GM19023 (cell line): ENCODE results near the gene KCTD15.

ENCODE experiments used
- ATAC-seq: cut with Tn5 transposase; IDR thresholded peaks from one replicate; pipeline ENCODE4 v1.9.1; 2021; ENCODE audit warnings: mild to moderate bottlenecking, moderate library complexity; ENCODE audit not compliant: unreplicated experiment

KCTD15 gene, protein sequence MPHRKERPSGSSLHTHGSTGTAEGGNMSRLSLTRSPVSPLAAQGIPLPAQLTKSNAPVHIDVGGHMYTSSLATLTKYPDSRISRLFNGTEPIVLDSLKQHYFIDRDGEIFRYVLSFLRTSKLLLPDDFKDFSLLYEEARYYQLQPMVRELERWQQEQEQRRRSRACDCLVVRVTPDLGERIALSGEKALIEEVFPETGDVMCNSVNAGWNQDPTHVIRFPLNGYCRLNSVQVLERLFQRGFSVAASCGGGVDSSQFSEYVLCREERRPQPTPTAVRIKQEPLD

DNA sequence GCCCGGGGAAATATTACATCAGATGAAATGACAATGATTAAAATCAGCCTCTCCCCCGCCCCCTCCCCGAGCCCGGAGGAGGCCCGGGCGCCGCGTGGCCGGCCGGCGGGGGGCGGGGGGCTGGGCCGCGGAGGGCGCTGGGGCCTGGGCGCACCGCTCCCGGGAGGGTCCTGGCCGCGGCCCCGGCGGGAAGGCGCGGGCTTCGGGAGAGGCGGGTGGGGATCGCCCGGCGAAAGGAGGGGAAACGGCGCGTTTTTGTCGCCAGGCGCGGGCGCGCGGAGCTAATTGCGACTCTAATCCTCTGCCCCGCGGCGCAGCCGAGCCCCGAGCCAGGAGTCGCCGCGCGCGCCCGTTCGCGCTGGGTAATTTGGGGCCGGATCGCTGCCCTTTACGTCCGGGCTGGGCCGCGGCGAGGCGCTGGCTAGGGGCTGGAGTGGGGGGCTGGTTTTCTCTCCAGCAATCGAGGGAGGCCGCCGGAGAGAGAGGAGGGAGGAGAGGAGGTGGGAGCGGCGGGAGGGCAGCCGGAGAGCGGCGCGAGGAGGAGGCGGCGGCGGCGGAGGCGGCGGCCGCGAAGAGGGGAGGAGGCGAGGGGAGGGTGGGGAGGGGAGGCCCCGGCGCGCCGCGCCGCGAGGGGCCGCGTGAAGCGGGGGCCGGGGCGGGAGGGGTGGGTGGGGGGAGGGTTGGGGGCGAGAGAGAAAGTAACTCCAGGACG, at the start of gene KCTD15:
TSS of gene KCTD15 (plus strand) at position 707 of the 712 bp plus-strand sequence. CDS start 3,585 bp downstream, outside the sequence.
- ATAC-seq = no peak

DNA sequence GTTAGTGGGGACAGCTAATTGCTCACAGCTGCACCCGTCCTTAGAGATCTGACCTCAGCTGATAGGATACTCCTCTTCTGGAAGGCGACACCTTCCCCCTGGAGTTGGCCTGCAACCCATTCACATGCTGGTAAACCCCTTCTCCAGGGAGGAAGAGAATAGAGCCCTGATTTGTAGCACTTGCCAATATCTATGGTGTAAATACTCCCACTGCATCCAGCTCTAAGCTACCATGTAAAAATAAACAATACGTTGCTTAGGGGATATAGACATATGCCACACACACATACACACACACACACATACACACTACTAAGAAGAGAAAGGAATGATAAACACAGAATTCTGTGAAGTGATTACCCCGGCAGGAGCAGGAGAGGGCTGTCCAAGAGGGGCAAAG, 49.4 kb upstream of the KCTD15 start:
- no peak for ATAC-seq

DNA sequence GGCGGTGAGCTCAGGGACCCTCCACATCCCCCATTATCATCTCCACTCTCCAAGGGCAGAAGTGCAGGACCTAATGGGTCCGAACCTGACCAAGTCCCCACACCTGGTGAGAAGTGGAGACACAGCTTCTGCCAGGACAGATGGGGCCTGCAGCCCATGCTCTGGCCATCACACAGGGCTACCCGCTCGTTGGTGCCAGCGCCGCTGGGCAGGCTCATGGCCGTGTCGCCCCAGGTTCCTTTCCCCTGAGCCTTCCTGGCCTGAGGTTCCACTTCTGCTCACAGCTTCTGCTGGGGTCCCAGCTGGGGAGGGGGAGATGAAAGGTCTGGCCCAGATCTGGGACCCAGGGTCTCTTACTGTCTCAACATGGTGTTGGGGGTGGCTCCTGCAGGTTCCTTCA, 48.4 kb upstream of the KCTD15 start:
- no peak for ATAC-seq

DNA sequence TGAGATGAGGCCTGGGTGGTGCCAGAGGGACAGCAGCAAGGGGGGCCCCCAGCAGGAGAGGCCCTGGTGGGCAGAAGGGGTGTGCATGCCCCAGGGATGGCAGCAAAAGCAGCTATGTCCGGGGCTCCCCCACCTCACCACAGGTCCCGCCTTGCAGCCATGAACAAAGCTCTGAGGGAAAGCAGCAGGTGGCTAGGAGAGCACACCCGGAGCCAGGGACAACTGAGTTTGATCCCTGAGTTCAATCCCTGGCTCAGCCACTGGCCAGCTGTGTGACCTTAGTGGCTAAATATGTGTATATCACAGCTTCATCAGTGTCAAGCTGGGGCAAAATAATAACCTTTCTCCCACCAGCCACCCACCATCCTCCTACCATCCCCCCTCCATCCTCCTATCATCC, 47.7 kb upstream of the KCTD15 start:
- no peak for ATAC-seq

- no peak for ATAC-seq
Observed at GRCh38 chr19:33749619-33750175, 47.0 kb upstream of the KCTD15 start.

GRCh38 chr19:33750587-33751435, 45.9 kb upstream of the KCTD15 start:
- ATAC-seq = no peak

DNA sequence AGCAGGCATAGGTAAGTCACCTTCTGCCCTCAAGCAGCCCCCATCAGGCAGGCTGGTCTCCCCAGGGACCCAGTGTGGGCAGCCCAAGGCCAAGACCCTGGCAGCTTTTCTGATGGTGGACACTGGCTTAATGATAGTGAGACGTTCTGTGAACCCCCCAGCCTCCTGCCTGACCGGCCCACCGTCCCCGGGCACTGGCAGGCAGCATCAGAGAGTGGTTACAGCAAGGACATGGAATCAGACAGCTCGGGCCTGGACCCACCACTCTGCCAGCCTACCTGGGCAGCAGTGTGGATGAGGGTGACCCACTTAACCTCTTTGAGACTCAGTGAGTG, 45.3 kb upstream of the KCTD15 start:
- no peak for ATAC-seq

- ATAC-seq = no peak
Observed at GRCh38 chr19:33752018-33752800, 44.5 kb upstream of the KCTD15 start.

DNA sequence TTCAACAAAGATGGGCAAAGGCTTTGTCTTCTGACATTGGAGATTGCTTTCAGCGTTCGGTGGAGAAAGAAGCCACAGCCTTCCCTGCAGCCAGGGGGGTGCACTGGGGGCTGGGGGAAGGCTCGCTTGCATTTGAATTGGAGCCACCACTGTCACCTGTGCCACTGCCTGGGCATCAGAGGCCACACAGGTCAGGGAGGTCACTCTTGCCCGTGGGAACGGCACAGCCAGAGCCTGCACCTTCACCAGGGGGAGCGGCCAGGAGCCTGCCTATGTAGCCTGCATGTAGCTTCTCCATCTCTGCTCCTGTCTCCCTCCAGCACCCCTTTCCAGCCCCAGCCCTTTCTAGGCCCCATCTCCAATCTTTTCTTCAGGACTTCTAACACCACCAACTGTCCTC, 43.7 kb upstream of the KCTD15 start:
- no peak for ATAC-seq

DNA sequence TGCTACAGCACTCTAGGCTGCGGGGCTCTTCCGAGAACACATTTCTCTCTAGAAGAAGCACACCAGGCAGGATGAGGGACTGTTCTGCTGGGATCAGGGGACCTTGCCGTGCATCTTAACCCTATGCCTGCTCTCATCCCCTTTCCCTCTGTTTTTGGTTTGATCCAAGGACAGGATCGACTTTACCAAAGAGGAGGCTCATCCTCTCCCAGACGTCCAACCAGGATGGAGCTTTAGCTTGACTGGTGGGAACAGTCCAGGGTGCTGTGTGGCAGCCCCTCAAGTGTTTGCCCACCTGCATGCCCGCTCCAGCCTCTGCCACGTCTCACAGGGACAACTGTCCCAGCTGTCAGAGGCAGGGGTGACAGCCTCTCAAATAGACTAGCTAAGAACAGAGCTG, 42.3 kb upstream of the KCTD15 start:
- ATAC-seq = no peak

GRCh38 chr19:33755099-33756035, 41.3 kb upstream of the KCTD15 start:
- ATAC-seq = no peak

DNA sequence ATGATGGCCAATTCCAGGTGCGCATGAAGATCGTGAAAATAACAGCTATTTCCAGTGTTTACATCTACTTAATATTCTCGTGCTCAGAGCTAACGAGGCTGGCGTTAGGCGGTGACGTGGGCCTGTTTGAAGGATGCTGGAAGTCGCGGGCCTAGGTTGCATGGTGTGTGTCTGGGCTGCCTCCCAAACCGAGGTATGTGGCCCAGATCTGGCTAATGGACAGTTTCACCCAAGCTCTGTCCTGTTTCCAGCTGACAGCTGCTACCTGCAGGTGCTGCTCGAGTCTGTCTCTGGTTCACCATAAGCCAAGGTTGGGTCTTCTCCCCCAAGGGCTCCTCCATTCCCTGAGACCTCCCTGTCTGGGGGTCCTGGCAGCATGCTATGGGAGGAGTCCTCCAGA, 40.5 kb upstream of the KCTD15 start:
- no peak for ATAC-seq

DNA sequence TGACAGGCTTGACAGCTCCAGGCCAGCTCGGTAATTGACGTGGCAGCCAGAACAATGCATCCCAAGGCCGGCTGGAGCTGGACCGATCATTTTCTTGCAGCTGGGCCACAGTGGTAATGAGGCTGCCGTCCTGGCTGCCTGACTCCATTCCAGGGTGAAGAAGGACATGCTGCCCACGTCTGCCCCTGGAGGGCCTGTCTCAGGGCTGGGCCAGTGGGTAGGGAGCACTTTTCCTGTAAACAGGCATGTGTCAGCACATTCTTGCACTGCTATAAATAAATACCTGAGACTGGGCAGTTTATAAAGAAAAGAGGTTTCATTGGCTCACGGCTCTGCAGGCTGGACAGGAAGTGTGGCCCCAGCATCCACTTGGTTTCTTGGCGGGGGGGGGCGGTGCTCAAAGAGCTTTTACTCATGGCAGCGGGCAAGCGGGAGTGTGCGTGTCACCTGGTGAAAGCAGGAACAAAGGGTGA, 38.1 kb upstream of the KCTD15 start:
- ATAC-seq = no peak

GRCh38 chr19:33759356-33759755, 37.3 kb upstream of the KCTD15 start:
- ATAC-seq = no peak

DNA sequence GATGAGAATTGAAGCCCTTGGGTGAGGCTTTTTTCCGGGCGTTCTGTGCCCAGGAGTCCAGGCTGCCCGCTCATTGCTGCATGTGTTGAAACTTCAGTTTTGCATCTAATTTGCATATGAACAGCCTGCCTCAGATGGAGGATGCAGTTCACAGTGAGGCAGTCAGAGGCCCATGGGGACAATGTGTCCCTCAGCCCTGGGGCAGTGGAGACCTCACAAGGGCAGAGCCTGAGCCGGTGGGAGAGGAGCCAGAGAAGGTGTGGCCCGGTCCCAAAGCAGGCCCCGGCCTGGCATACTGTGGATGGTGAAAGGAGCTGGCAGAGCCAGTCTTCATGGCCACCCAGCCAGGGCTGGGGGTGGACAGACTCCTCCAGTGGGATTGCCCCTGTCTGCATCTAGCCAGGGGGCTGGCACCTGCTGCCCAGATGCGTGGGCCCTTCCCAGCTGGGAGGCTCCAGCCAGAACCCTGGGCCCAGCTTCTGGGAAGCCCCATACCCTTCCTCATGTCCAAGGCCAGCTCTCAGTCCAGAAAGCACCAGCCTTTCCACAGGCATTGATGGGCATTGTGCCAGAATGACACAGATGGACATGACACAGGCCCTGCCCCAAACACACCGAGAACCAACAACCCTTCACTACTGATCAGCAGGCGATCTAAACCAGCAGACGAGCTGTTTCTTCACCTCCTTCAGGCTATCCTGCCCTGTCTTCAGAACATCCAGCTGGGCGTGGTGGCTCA, 32.9 kb upstream of the KCTD15 start:
- no peak for ATAC-seq

DNA sequence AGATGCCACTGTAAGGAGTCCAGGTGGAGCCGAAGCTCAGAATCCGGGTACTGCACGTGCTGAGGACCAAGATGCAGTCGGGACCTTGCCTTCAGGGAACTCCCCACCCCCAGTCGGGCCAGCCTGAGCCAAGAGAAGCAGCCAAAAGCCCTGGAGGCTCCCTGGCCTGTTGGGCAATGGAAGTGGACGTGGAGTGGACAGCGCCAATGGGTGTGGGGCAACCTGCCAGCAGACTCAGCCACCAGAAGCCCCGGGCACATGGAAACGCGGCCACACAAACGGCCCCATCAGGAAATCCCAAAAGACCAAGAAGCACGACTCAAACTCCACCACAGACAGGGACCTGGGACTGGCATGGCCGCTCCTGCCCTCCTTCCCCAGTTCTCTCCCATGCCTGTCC, 30.0 kb upstream of the KCTD15 start:
- ATAC-seq = no peak

- ATAC-seq = no peak
Observed at GRCh38 chr19:33767898-33768413, 28.7 kb upstream of the KCTD15 start.

DNA sequence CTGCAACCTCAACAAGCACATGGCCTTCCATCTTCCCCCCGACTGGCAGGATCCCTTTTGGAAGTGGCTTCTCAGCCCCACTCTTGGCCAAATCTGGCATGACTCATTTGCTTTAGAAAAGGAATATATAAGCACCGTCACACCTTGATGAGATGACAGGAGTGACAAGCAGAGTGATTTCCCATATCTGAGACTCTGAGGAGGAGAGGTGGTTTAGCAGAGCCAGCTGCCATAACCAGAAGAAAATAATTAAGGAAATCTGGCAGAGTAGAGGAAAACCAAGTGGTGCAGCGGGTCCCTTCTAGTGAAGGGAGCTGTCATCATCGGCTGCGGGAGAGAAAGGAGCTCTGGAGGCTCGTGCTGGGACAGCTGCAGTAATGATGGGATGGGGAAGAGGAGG, 27.5 kb upstream of the KCTD15 start:
- ATAC-seq = no peak

- no peak for ATAC-seq
Observed at GRCh38 chr19:33770107-33770506, 26.6 kb upstream of the KCTD15 start.
